IMR-90 (cell line): ENCODE data around the gene PCGF6. TPM values are rescaled to one million over a fixed set of nuclear protein-coding genes. Genes with fewer than 3 reads are reported as not detected.

ENCODE experiments used
- ATAC-seq: fragments of 200-7000 bp; cut with Tn5 transposase; 2 replicates; pipeline ENCODE4 v1.9.1; 2020; ENCODE audit warnings: low read depth, mild to moderate bottlenecking, moderate library complexity
- BruUV-seq: library from RNA; stranded (reverse); fragments of 400-500 nt; replicated peaks from 2 replicates; lab custom pipeline; 2021; lab: Mats Ljungman, UMichigan
- CTCF ChIA-PET: fragments of 300-600 bp; formaldehyde crosslinking; extraction: SDS; loops from one replicate; lab custom pipeline; 2021; ENCODE audit warnings: antibody characterized with exemption; lab: Yijun Ruan, JAX
- POLR2A ChIA-PET: fragments of 300-600 bp; sonication (Branson Sonifier 250); formaldehyde crosslinking; loops from one replicate; lab custom pipeline; 2022; ENCODE audit warnings: antibody characterized with exemption; ENCODE audit not compliant: unreplicated experiment; lab: Charles Lee
- DNase-seq: peaks from one replicate; pipeline ENCODE4 v3.0.0; 2013
- H2AFZ ChIP-seq: replicated peaks from 2 replicates; pipeline ENCODE3; 2013; ENCODE audit warnings: low read length, mild to moderate bottlenecking; ENCODE audit not compliant: poor library complexity
- H2AK5ac ChIP-seq: 2 replicates; pipeline ENCODE4 v1.6.1; 2013; ENCODE audit warnings: low read depth, low read length, inconsistent platforms
- H2AK9ac ChIP-seq: replicated peaks from 2 replicates; pipeline ENCODE3; 2013; ENCODE audit warnings: mild to moderate bottlenecking, low read depth, low read length, moderate library complexity; ENCODE audit not compliant: poor library complexity
- H2BK120ac ChIP-seq: 2 replicates; pipeline ENCODE4 v1.6.1; 2013; ENCODE audit warnings: low read depth, low read length, inconsistent platforms
- H2BK15ac ChIP-seq: 3 replicates; pipeline ENCODE4 v1.6.1; 2013; ENCODE audit warnings: low read depth, low read length, inconsistent platforms
- H2BK20ac ChIP-seq: 2 replicates; pipeline ENCODE4 v1.6.1; 2013; ENCODE audit warnings: low read depth, mild to moderate bottlenecking, inconsistent platforms, low read length, moderate library complexity
- H2BK5ac ChIP-seq: 2 replicates; pipeline ENCODE4 v1.6.1; 2013; ENCODE audit warnings: mild to moderate bottlenecking, low read depth, low read length, inconsistent platforms; ENCODE audit not compliant: poor library complexity, severe bottlenecking
- H3K14ac ChIP-seq: replicated peaks from 2 replicates; pipeline ENCODE4 v1.6.1; 2013; ENCODE audit warnings: low read depth, low read length, inconsistent platforms
- H3K18ac ChIP-seq: 2 replicates; pipeline ENCODE4 v1.6.1; 2013; ENCODE audit warnings: low read depth, low read length, control low read depth
- H3K23ac ChIP-seq: 2 replicates; pipeline ENCODE4 v1.6.1; 2013; ENCODE audit warnings: low read depth, low read length, inconsistent platforms
- H3K27ac ChIP-seq: 2 replicates; pipeline ENCODE4 v1.5.1; 2013; ENCODE audit warnings: mild to moderate bottlenecking, control low read depth, low read length; ENCODE audit not compliant: insufficient read depth
- H3K27me3 ChIP-seq: 2 replicates; pipeline ENCODE4 v1.6.1; 2013; ENCODE audit warnings: low read length; ENCODE audit not compliant: control insufficient read depth, insufficient read depth
- H3K36me3 ChIP-seq: 2 replicates; pipeline ENCODE4 v1.6.1; 2013; ENCODE audit warnings: low read length, mixed read lengths; ENCODE audit not compliant: control insufficient read depth, insufficient read depth
- H3K4ac ChIP-seq: 2 replicates; pipeline ENCODE4 v1.6.1; 2013; ENCODE audit warnings: low read depth, low read length, inconsistent platforms
- H3K4me1 ChIP-seq: 2 replicates; pipeline ENCODE4 v1.6.1; 2013; ENCODE audit warnings: low read length, mixed read lengths; ENCODE audit not compliant: control insufficient read depth, insufficient read depth
- H3K4me2 ChIP-seq: 2 replicates; pipeline ENCODE4 v1.6.1; 2013; ENCODE audit warnings: low read depth, mild to moderate bottlenecking, control low read depth, low read length, moderate library complexity
- H3K4me3 ChIP-seq: 2 replicates; pipeline ENCODE4 v1.5.1; 2013; ENCODE audit warnings: low read depth, mild to moderate bottlenecking, control low read depth, low read length, moderate library complexity; ENCODE audit not compliant: insufficient read depth
- H3K56ac ChIP-seq: 2 replicates; pipeline ENCODE4 v1.6.1; 2013; ENCODE audit warnings: low read length, inconsistent platforms; ENCODE audit not compliant: insufficient read depth; ENCODE audit errors: extremely low read depth
- H3K79me1 ChIP-seq, 2 experiments: 2 replicates each; pipeline ENCODE4 v1.6.1; 2013; ENCODE audit warnings: low read length in 2 of 2, inconsistent platforms in 1 of 2, low read depth in 1 of 2
- H3K9ac ChIP-seq: 2 replicates; pipeline ENCODE4 v1.6.1; 2013; ENCODE audit warnings: low read depth, low read length, control low read depth
- H3K9me1 ChIP-seq: 2 replicates; pipeline ENCODE4 v1.6.1; 2013; ENCODE audit warnings: low read length, inconsistent platforms; ENCODE audit not compliant: insufficient read depth
- H3K9me3 ChIP-seq: 2 replicates; pipeline ENCODE4 v1.6.1; 2013; ENCODE audit warnings: low read length; ENCODE audit not compliant: control insufficient read depth, insufficient read depth
- H4K20me1 ChIP-seq: 2 replicates; pipeline ENCODE4 v1.6.1; 2013; ENCODE audit warnings: low read length, inconsistent platforms; ENCODE audit not compliant: insufficient read depth
- H4K5ac ChIP-seq: 2 replicates; pipeline ENCODE4 v1.6.1; 2013; ENCODE audit warnings: mild to moderate bottlenecking, low read depth, low read length, control low read depth
- H4K8ac ChIP-seq, 2 experiments: 2 replicates each; pipeline ENCODE4 v1.6.1; 2013; ENCODE audit warnings: low read depth in 2 of 2, low read length in 2 of 2, control low read depth in 1 of 2, inconsistent platforms in 1 of 2
- H4K91ac ChIP-seq: 2 replicates; pipeline ENCODE4 v1.6.1; 2013; ENCODE audit warnings: low read depth, low read length, inconsistent platforms; ENCODE audit not compliant: insufficient read depth
- BHLHE40 ChIP-seq: fragments of 150-350 bp; IDR thresholded peaks from 2 replicates; pipeline ENCODE4 v1.6.1; 2016; ENCODE audit warnings: mild to moderate bottlenecking, low read depth, low read length
- FOS ChIP-seq: fragments of 150-350 bp; IDR thresholded peaks from 2 replicates; pipeline ENCODE4 v1.6.1; 2016; ENCODE audit warnings: low read depth, low read length
- RCOR1 ChIP-seq: IDR thresholded peaks from 2 replicates; pipeline ENCODE4 v1.6.1; 2012; ENCODE audit warnings: mild to moderate bottlenecking, low read length, improper control_type of control experiment; ENCODE audit not compliant: insufficient replicate concordance
- RFX5 ChIP-seq: IDR thresholded peaks from 2 replicates; pipeline ENCODE4 v1.8.0; 2012; ENCODE audit warnings: low read depth, mild to moderate bottlenecking, low read length, moderate library complexity
- WGBS, 2 experiments: methylation state at CpG; one replicate each; pipeline versions ENCODE4 v1.1.5 to v1.1.7; 2013; ENCODE audit warnings: missing lambda C conversion rate in 2 of 2; ENCODE audit not compliant: insufficient read length in 1 of 2; ENCODE audit errors: extremely low coverage in 2 of 2; 5-methylcytosine and 5-hydroxymethylcytosine counted together
- dilution Hi-C: fragments of 300-500 bp; cut with HindIII; formaldehyde crosslinking; loops from one replicate; pipeline ENCODE4 v1.14.3; 2018; ENCODE audit warnings: low sequenced_read_pairs; ENCODE audit not compliant: unreplicated experiment
- in situ Hi-C: fragments of 300-500 bp; cut with MboI; formaldehyde crosslinking; loops from 3 replicates; pipeline ENCODE4 v1.14.3; 2019; ENCODE audit warnings: low sequenced_read_pairs, inconsistent platforms, mixed read lengths
- intact Hi-C: fragments of 100-400 bp; cut with micrococcal nuclease; formaldehyde crosslinking; loops from 2 replicates; pipeline ENCODE4 v1.10.0; 2022
- polyA plus RNA-seq, 3 experiments: library from polyadenylated mRNA; depleted of rRNA; stranded (reverse); fragments of >200 nt; gene quantifications; 2 replicates each; pipeline ENCODE4 v1.2.3, GENCODE V29; 2012; ENCODE audit warnings: low replicate concordance in 1 of 3
- total RNA-seq: library from RNA; depleted of rRNA; stranded (reverse); fragments of >200 nt; gene quantifications from 2 replicates; pipeline ENCODE4 v1.2.3, GENCODE V29; 2012

The PCGF6 gene
- total and polyA plus RNA-seq, 2 of the 4 experiments (the other 2 are of a cell fraction): 4.9 to 6.5 TPM

GRCh38 chr10:103295374-103296015, 55.4 kb downstream of the PCGF6 start:
- Histone ChIP-seq H3K4me2 (peak overlapping the region; percentile 36; the same call in 1 of the 2 replicates), H3K27ac (no peak overlapping the region), H3K36me3 (no peaks in the 10 kb centered on the region), H3K4ac (no peak overlapping the region), H2BK120ac (no peak overlapping the region), H3K9me3 (no peaks in the 10 kb centered on the region), H3K14ac (no peak overlapping the region), H4K5ac (no peak overlapping the region), H3K18ac (no peak overlapping the region), H2AFZ (no peak overlapping the region), H4K8ac (no peak overlapping the region), H4K91ac (no peak overlapping the region), H3K4me1 (no peaks in the 10 kb centered on the region), H2AK9ac (no peak overlapping the region), H2BK15ac (no peak overlapping the region), H2AK5ac (no peak overlapping the region), H4K20me1 (no peaks in the 10 kb centered on the region), H3K4me3 (no peak overlapping the region), H3K9me1 (no peaks in the 10 kb centered on the region), H3K9ac (no peak overlapping the region), H2BK5ac (no peak overlapping the region), H3K23ac (no peak overlapping the region), H3K79me1 (no peaks in the 10 kb centered on the region), H2BK20ac (no peak overlapping the region), H3K56ac (no peak overlapping the region), H3K27me3 (no peaks in the 10 kb centered on the region)
- in situ Hi-C loops (no loop called here), dilution Hi-C loops (no loop called here), intact Hi-C loops (no loop called here)
- CTCF ChIA-PET: no interaction called here
- POLR2A ChIA-PET: no interaction called here
- ATAC-seq: peak; percentile 98
- no TSS peak for BruUV-seq
- DNase-seq: peak; percentile 90
- no peak for TF ChIP-seq BHLHE40
- TF ChIP-seq RCOR1: no peak
- no peak for TF ChIP-seq RFX5
- peak; percentile 81 for TF ChIP-seq FOS
- no CpG with 5 or more reads among the region's 2 CpGs for WGBS, 2 experiments
